T-helper 2 cell treated with Interferon-gamma antibody and Interleukin-4, amounts not matched to agents 5 μg/mL and 100 μg/mL, for 36 hours (primary cell): ENCODE results near the gene ERCC6L.

Experiments
- DNase-seq: peaks from one replicate; pipeline ENCODE4 v3.0.0; 2021; ENCODE audit warnings: low spot score
- H3K27ac Mint-ChIP-seq: one replicate; pipeline ENCODE4 v1.8.0; 2021; ENCODE audit warnings: mild to moderate bottlenecking, mixed read lengths
- H3K27me3 Mint-ChIP-seq: one replicate; pipeline ENCODE4 v1.8.0; 2021; ENCODE audit warnings: low read depth, mixed read lengths
- H3K36me3 Mint-ChIP-seq: one replicate; pipeline ENCODE4 v1.8.0; 2021; ENCODE audit warnings: low read depth, mixed read lengths
- H3K4me1 Mint-ChIP-seq: one replicate; pipeline ENCODE4 v1.8.0; 2021; ENCODE audit warnings: low read depth, mixed read lengths
- H3K4me3 Mint-ChIP-seq: one replicate; pipeline ENCODE4 v1.8.0; 2022; ENCODE audit warnings: mild to moderate bottlenecking, moderate library complexity, mixed read lengths
- H3K9me3 Mint-ChIP-seq: one replicate; pipeline ENCODE4 v1.8.0; 2021; ENCODE audit warnings: mixed read lengths

The ERCC6L gene, protein sequence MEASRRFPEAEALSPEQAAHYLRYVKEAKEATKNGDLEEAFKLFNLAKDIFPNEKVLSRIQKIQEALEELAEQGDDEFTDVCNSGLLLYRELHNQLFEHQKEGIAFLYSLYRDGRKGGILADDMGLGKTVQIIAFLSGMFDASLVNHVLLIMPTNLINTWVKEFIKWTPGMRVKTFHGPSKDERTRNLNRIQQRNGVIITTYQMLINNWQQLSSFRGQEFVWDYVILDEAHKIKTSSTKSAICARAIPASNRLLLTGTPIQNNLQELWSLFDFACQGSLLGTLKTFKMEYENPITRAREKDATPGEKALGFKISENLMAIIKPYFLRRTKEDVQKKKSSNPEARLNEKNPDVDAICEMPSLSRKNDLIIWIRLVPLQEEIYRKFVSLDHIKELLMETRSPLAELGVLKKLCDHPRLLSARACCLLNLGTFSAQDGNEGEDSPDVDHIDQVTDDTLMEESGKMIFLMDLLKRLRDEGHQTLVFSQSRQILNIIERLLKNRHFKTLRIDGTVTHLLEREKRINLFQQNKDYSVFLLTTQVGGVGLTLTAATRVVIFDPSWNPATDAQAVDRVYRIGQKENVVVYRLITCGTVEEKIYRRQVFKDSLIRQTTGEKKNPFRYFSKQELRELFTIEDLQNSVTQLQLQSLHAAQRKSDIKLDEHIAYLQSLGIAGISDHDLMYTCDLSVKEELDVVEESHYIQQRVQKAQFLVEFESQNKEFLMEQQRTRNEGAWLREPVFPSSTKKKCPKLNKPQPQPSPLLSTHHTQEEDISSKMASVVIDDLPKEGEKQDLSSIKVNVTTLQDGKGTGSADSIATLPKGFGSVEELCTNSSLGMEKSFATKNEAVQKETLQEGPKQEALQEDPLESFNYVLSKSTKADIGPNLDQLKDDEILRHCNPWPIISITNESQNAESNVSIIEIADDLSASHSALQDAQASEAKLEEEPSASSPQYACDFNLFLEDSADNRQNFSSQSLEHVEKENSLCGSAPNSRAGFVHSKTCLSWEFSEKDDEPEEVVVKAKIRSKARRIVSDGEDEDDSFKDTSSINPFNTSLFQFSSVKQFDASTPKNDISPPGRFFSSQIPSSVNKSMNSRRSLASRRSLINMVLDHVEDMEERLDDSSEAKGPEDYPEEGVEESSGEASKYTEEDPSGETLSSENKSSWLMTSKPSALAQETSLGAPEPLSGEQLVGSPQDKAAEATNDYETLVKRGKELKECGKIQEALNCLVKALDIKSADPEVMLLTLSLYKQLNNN

DNA sequence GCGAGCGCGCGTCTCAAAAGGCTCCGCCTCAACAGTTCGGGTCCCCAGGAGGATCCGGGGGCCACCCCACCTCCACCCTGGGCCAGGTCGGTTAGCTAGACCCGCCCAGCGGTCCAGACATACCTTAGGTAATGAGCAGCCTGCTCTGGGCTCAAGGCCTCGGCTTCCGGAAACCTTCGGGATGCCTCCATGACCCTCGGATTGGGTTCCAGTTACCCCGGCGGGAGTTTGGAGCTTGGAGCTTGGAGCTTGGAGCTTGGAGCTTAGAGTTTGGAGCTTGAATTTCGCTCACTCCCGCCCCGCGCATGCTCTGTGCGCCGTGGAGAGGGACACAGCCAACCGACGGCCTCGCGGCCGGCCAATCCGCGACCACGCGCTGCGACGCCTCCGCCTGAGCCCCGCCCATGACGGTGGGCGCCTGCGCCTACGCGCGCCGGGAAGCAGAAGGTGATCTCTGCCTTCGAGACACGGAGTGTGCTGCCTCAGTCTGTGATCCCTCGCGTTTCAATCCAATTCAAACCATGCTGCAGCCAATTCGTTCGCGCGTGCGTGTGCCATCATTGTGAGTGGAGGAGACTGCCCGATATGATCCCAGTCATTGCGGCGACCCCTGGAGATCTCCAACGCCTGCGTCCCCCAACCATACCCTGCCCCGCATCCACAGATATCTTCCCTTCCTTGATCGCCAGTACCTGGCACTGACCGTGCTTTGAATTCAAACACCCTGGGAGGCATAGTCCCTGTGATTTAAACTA lies at the start of gene ERCC6L:
Gene ERCC6L (minus strand): TSS at position 307 of the 755 bp plus-strand sequence. CDS start 116 bp downstream, at position 191.
- Mint-ChIP-seq H3K4me1 (peaks cover 15% of the 10 kb centered on the region), H3K36me3 (peaks cover 18% of the 10 kb centered on the region), H3K4me3 (peak within 1 kb of the TSS; percentile 87), H3K27me3 (no peaks in the 10 kb centered on the region), H3K27ac (peak within 1 kb of the TSS; percentile 74), H3K9me3 (no peaks in the 10 kb centered on the region)
- DNase-seq: peak; percentile 87

DNA sequence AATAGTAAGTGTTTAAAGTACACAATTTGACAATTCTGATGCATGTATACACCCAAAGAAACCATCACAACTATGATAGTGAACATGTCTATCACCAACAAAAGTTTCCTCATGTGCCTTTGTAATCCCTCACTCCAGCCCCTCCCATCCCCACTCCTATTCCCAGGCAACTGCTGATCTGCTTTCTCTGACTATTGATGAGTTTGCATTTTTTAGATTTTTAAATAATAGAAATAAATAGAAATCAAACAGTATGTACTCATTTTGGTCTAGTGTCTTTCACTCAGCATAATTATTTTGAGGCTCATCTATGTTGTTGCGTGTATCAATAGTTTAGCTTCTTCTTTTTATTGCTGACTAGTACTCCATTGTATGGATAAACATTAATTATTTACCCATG lies 43.5 kb upstream of the ERCC6L start:
- Mint-ChIP-seq H3K27ac (no peak overlapping the region), H3K4me3 (no peak overlapping the region), H3K36me3 (no peaks in the 10 kb centered on the region), H3K9me3 (no peaks in the 10 kb centered on the region), H3K27me3 (peaks cover 23% of the 10 kb centered on the region), H3K4me1 (peaks cover 6% of the 10 kb centered on the region)
- DNase-seq: no peak

DNA sequence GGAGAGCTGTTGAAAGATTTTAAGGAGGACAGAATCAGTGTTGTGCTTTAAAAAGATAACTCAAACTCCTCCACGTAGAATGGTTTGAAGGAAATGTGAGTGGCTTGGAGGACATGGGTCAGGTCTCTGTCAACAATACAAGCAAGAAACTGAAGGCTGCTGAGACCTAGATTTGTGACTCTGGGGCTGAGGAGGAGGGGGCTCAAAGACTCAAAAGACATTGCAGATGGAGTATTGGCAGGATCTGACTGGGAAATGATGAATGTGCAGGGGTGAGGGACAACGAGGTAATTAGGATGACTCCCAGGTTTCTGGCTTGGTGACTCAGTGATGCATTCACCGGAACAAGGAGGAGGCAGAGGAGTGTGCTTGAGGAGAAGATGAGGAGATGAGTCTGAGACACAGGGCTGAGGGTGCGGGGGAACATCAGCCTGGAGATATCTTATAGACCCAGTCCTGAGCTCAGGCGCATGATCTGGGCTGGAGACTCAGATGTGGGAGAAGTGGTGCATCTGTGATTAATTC lies 41.6 kb upstream of the ERCC6L start:
- H3K36me3 Mint-ChIP-seq: peaks cover 10% of the 10 kb centered on the region
- no peaks in the 10 kb centered on the region for H3K9me3 Mint-ChIP-seq
- no peak overlapping the region for H3K27ac Mint-ChIP-seq
- peaks cover 9% of the 10 kb centered on the region for H3K4me1 Mint-ChIP-seq
- H3K4me3 Mint-ChIP-seq: no peak overlapping the region
- H3K27me3 Mint-ChIP-seq: peaks cover 23% of the 10 kb centered on the region
- no peak for DNase-seq

DNA sequence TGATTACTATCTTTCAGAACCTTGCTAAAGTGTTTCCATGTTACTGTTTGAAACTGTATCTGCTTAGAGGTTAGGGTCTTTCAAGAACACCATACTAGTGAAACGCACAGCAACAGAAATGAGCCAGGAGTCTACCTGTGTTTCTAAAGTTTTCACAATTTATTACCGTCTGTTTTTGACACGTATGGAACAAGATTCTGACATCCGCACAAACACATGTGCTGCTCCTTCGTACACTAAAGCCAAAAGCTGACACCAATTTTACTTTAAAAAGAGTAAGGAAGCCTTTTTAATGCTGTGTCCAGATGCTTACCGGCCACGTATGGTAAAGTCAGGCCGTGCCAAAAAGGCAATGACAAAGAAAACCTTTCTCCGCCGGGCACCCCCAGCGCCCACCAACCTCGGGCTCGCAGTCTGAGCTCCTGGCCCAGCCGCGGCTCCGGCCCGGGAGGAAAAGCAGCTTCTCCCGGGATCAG lies 37.7 kb upstream of the ERCC6L start:
- H3K9me3 Mint-ChIP-seq: no peaks in the 10 kb centered on the region
- no peak for DNase-seq
- peaks cover 14% of the 10 kb centered on the region for H3K27me3 Mint-ChIP-seq
- H3K4me3 Mint-ChIP-seq: peak overlapping the region; percentile 87
- H3K36me3 Mint-ChIP-seq: peaks cover 47% of the 10 kb centered on the region
- peak overlapping the region; percentile 89 for H3K27ac Mint-ChIP-seq
- H3K4me1 Mint-ChIP-seq: peaks cover 35% of the 10 kb centered on the region

DNA sequence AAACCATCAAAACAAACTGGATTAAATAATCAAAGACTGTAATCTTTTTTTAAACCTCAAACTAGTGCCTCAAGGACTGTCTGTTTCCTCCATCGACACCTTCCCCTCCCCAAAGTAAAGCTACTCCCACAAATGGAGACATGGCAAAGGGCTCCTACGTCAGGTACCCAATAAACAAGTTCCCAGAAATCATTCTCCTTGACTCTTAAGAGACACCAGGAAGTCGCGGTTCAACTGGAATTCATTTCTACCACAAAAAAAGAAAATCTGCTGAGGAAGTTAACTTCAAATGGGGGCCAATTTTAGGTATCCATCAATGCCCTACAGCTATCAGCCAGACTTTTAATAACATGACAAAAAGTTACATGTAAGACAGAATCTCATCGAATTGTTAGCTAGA lies 35.7 kb upstream of the ERCC6L start:
- H3K9me3 Mint-ChIP-seq: no peaks in the 10 kb centered on the region
- H3K4me1 Mint-ChIP-seq: peaks cover 32% of the 10 kb centered on the region
- peaks cover 52% of the 10 kb centered on the region for H3K36me3 Mint-ChIP-seq
- no peak for DNase-seq
- peaks cover 8% of the 10 kb centered on the region for H3K27me3 Mint-ChIP-seq
- peak overlapping the region; percentile 87 for H3K4me3 Mint-ChIP-seq
- peak overlapping the region; percentile 74 for H3K27ac Mint-ChIP-seq

DNA sequence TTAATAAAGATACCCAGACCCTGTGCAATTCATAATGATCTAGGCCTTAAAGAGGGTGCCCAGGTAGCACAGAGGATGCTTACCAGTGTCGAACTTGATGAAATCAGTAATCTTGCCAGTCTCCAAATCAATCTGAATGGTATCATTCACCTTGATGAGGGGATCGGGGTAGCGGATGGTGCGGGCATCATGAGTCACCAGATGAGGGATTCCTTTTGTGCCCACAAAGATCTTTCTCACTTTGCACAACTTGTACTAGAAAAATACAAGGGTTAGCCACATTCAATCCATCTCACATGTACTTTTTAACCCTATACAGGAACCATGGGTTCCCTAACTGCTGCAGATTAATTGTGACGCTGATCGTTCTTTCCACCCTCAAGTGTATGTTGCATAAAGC lies 34.9 kb upstream of the ERCC6L start:
- H3K36me3 Mint-ChIP-seq: peaks cover 56% of the 10 kb centered on the region
- H3K27ac Mint-ChIP-seq: peak overlapping the region; percentile 74
- no peaks in the 10 kb centered on the region for H3K9me3 Mint-ChIP-seq
- peaks cover 32% of the 10 kb centered on the region for H3K4me1 Mint-ChIP-seq
- H3K27me3 Mint-ChIP-seq: peaks cover under 1% of the 10 kb centered on the region
- peak overlapping the region; percentile 87 for H3K4me3 Mint-ChIP-seq
- DNase-seq: no peak

DNA sequence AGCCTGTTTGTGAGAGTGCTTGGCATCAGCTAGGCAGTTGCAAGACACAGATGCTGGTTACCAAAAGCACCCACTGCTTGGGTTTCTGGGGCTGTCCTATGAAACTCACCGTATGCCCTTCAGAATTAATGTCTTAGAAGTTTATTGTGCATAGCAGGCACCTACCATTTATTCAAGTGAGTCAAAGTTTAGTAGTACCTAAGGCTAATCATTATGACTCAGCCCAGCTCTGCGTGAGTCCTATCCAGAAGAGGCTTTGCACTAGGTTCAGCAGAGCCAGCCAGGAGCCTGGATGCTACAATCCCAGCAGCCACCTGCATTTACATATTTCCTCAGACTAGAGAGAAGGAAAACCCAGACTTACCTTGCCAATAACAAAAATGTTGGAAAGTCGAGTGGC lies 34.0 kb upstream of the ERCC6L start:
- H3K27me3 Mint-ChIP-seq: no peaks in the 10 kb centered on the region
- no peak for DNase-seq
- H3K36me3 Mint-ChIP-seq: peaks cover 60% of the 10 kb centered on the region
- H3K4me1 Mint-ChIP-seq: peaks cover 30% of the 10 kb centered on the region
- no peaks in the 10 kb centered on the region for H3K9me3 Mint-ChIP-seq
- no peak overlapping the region for H3K4me3 Mint-ChIP-seq
- H3K27ac Mint-ChIP-seq: no peak overlapping the region

DNA sequence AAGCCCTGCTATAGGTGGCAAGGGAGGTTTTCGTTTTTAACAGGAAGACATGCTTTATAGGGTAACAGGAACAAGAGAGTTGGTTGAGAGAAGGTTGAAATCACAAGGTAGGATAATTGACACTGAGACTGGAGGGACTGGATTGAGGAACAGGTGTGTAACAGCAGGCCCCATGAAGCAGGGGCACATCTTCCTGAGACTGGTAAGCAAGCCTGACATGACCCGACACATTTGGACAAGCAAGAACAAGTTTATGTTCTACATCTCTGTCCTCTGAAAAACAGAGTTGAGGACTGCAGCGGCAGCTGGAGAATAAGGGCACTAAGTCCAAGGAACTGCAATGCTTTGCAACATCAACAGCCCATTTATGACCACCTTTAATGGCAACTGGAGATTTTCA lies 33.0 kb upstream of the ERCC6L start:
- Mint-ChIP-seq H3K4me1 (peaks cover 29% of the 10 kb centered on the region), H3K27ac (no peak overlapping the region), H3K4me3 (peak overlapping the region; percentile 1)

DNA sequence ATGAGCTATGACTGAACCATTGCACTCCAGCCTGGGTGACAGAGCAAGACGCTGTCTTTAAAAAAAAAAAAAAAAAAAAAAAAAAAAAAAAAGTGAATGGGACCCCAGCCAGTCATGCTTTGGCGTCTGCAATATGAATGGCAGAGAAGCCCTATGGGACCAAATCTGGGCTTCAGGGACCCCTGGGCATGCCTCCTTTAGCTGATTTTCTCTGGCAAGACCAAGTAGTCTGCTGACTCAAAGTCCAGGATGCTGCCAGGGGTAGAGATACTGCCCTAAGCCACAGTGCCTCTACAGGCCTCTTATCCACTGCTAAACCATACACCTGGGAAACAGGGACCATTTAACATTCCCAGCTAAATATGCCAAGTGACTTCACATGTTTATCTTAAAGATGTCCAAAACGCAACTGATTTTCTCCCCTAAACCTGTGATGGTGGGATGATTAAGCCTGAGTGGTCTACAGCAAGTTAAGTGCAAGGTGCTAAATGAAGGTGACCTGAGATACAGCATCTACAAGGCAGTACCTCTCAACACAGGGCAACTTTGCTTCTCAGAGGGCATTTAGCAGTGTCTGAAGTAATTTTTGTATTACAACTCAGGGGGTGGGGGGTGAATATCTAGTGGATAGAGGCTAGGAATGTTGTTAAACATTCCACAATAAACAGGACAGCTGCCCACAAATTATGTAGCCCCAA lies 32.4 kb upstream of the ERCC6L start:
- no peaks in the 10 kb centered on the region for H3K27me3 Mint-ChIP-seq
- no peaks in the 10 kb centered on the region for H3K9me3 Mint-ChIP-seq
- no peak for DNase-seq
- no peak overlapping the region for H3K27ac Mint-ChIP-seq
- peaks cover 29% of the 10 kb centered on the region for H3K4me1 Mint-ChIP-seq
- no peak overlapping the region for H3K4me3 Mint-ChIP-seq
- H3K36me3 Mint-ChIP-seq: peaks cover 64% of the 10 kb centered on the region

More for the DNA sequence above, 33.0 kb upstream of the ERCC6L start:
- DNase-seq: no peak
- Mint-ChIP-seq H3K27me3 (no peaks in the 10 kb centered on the region), H3K36me3 (peaks cover 64% of the 10 kb centered on the region), H3K9me3 (no peaks in the 10 kb centered on the region)

DNA sequence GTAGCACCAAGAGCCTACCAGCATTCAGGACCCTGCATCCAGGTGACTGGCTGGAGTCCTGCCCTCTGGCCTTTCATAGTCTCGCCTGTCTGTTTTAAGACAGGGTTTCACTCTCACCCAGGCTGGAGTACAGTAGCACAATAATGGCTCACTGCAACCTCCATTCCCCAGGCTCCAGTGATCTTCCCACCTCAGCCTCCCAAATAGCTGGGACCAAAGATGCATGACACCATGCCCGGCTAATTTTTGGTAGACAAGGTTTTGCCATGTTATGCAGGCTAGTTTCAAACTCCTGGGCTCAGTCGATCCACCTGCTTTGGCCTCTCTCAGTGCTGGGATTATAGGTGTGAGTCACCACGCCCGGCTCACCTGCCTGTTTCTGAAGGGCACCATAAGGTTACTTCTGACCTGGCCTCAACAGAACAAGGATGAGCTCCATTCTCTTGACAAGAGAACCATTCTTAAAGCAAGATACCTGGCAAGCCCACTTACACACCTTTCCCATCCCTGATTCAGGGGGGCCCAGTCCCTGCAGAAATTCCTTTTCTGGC lies 31.6 kb upstream of the ERCC6L start:
- H3K36me3 Mint-ChIP-seq: peaks cover 56% of the 10 kb centered on the region
- H3K9me3 Mint-ChIP-seq: no peaks in the 10 kb centered on the region
- H3K27me3 Mint-ChIP-seq: no peaks in the 10 kb centered on the region
- DNase-seq: no peak
- H3K4me3 Mint-ChIP-seq: no peak overlapping the region
- no peak overlapping the region for H3K27ac Mint-ChIP-seq
- H3K4me1 Mint-ChIP-seq: peaks cover 26% of the 10 kb centered on the region

DNA sequence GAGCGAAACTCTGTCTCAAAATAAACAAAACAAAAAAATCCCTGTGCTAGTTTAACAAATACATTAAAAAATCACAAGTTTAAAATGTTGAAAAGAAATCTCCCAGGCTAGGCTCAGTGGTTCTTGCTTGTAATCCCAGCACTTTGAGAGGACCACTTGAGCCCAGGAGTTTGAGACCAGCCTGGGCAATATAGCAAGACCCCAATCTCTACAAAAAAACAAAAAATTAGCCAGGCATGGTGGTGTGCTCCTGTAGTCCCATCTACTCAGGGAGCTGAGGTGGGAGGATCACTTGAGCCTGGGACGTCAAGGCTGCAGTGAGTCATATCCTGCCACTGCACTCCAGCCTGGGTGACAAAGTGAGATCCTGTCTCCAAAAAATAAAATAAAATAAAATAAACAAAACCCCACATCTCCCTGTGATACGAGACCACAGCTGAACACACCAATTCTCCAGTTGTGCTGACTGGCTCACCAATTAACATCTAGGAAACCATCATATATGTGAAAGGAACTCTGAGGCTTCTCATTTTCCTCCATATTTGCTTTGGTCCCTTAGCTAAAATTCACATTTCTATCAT lies 30.9 kb upstream of the ERCC6L start:
- no peak overlapping the region for H3K4me3 Mint-ChIP-seq

More for the DNA sequence above, 30.9 kb upstream of the ERCC6L start:
- no peaks in the 10 kb centered on the region for H3K27me3 Mint-ChIP-seq
- H3K27ac Mint-ChIP-seq: peak overlapping the region; percentile 83
- H3K4me1 Mint-ChIP-seq: peaks cover 22% of the 10 kb centered on the region
- DNase-seq: peak; percentile 38
- no peaks in the 10 kb centered on the region for H3K9me3 Mint-ChIP-seq
- peaks cover 49% of the 10 kb centered on the region for H3K36me3 Mint-ChIP-seq
